OCI-LY7 (cell line): Measurements from ENCODE around the gene PMP22. TPM values are rescaled to one million over a fixed set of nuclear protein-coding genes. Genes with fewer than 3 reads are reported as not detected.

Experiments
- BruUV-seq: library from RNA; stranded (reverse); fragments of 400-500 nt; replicated peaks from 2 replicates; lab custom pipeline; 2021; lab: Mats Ljungman, UMichigan
- CTCF ChIA-PET: fragments of 300-600 bp; sonication (Branson Sonifier 250); formaldehyde crosslinking; loops from one replicate; lab custom pipeline; 2022; ENCODE audit warnings: antibody characterized with exemption; ENCODE audit not compliant: unreplicated experiment; lab: Charles Lee
- POLR2A ChIA-PET: fragments of 300-600 bp; sonication (Branson Sonifier 250); formaldehyde crosslinking; loops from one replicate; lab custom pipeline; 2022; ENCODE audit warnings: antibody characterized with exemption; lab: Charles Lee
- DNase-seq: peaks from one replicate; pipeline ENCODE4 v3.0.0-alpha.2; 2015; ENCODE audit warnings: low spot score
- H2AFZ ChIP-seq: fragments of 200-600 bp; sonication (generic), shearing (Covaris generic); 2 replicates; pipeline ENCODE4 v1.6.1; 2014; ENCODE audit warnings: mild to moderate bottlenecking, antibody characterized with exemption, low read length, moderate library complexity
- H3K27ac ChIP-seq: fragments of 200-600 bp; sonication (generic); 2 replicates; pipeline ENCODE4 v1.5.1; 2014; ENCODE audit warnings: mixed run types, low read depth, mild to moderate bottlenecking, moderate library complexity, low read length, inconsistent platforms; ENCODE audit not compliant: poor library complexity, severe bottlenecking
- H3K36me3 ChIP-seq: fragments of 200-600 bp; sonication (generic); 2 replicates; pipeline ENCODE4 v1.6.1; 2014; ENCODE audit warnings: mild to moderate bottlenecking, antibody characterized with exemption, low read length, moderate library complexity, mixed read lengths; ENCODE audit not compliant: insufficient read depth
- H3K4me1 ChIP-seq: fragments of 200-600 bp; sonication (generic); 2 replicates; pipeline ENCODE4 v1.5.1; 2014; ENCODE audit warnings: mild to moderate bottlenecking, low read length; ENCODE audit not compliant: insufficient read depth, poor library complexity, severe bottlenecking
- H3K4me2 ChIP-seq: fragments of 200-600 bp; sonication (generic); 2 replicates; pipeline ENCODE4 v1.6.1; 2014; ENCODE audit warnings: mild to moderate bottlenecking, low read length
- H3K4me3 ChIP-seq: fragments of 200-600 bp; sonication (generic); 2 replicates; pipeline ENCODE4 v1.5.1; 2014; ENCODE audit warnings: mild to moderate bottlenecking, low read depth, low read length; ENCODE audit not compliant: poor library complexity, severe bottlenecking
- H3K79me2 ChIP-seq: fragments of 200-600 bp; sonication (generic); 2 replicates; pipeline ENCODE4 v1.6.1; 2016; ENCODE audit warnings: low read depth, mild to moderate bottlenecking, low read length, moderate library complexity, mixed read lengths; ENCODE audit not compliant: insufficient read depth
- H3K9me2 ChIP-seq: fragments of 200-600 bp; sonication (generic); 2 replicates; pipeline ENCODE4 v1.6.1; 2016; ENCODE audit warnings: mild to moderate bottlenecking, low read length, mixed read lengths; ENCODE audit not compliant: insufficient read depth
- H3K9me3 ChIP-seq: fragments of 200-600 bp; sonication (generic); 2 replicates; pipeline ENCODE4 v1.6.1; 2014; ENCODE audit warnings: mild to moderate bottlenecking, mixed run types, low read length, mixed read lengths
- H4K20me1 ChIP-seq: fragments of 200-600 bp; sonication (generic); 2 replicates; pipeline ENCODE4 v1.6.1; 2014; ENCODE audit warnings: mild to moderate bottlenecking, antibody characterized with exemption, low read length, moderate library complexity, mixed read lengths; ENCODE audit not compliant: insufficient read depth
- CTCF ChIP-seq: fragments of 200-600 bp; sonication (generic); conservative IDR thresholded peaks from 2 replicates; pipeline ENCODE4 v1.5.1; 2014; ENCODE audit warnings: mild to moderate bottlenecking, antibody characterized with exemption, low read length, moderate library complexity, mixed read lengths
- EZH2phosphoT487 ChIP-seq: fragments of 200-600 bp; sonication (generic); IDR thresholded peaks from 2 replicates; pipeline ENCODE4 v1.6.1; 2018; ENCODE audit warnings: low read depth, borderline replicate concordance, mild to moderate bottlenecking, mixed run types, antibody characterized with exemption, low read length, moderate library complexity, mixed read lengths
- intact Hi-C: fragments of 100-400 bp; cut with micrococcal nuclease; formaldehyde crosslinking; loops from one replicate; pipeline ENCODE4 v1.10.0; 2022; ENCODE audit not compliant: unreplicated experiment
- total RNA-seq, 2 experiments: library from RNA; depleted of rRNA in 1 of 2; stranded (reverse); fragments of >200 nt in 1 of 2; shearing (Covaris generic) in 1 of 2; gene quantifications; 2 replicates each; pipeline ENCODE4 v1.2.3, GENCODE V29; 2014 to 2022

The PMP22 gene
- total RNA-seq, 2 experiments from 2014 or later, result not detected

- no peaks in the 10 kb centered on the region for H3K36me3 ChIP-seq
- no peaks in the 10 kb centered on the region for H3K9me2 ChIP-seq
- intact Hi-C loops, result no loop called here
- no peaks in the 10 kb centered on the region for H3K4me1 ChIP-seq
- H2AFZ ChIP-seq, result no peak overlapping the region
- no peaks in the 10 kb centered on the region for H3K79me2 ChIP-seq
- no peak overlapping the region for H3K4me3 ChIP-seq
- DNase-seq, result no peak
- no peak overlapping the region for H3K4me2 ChIP-seq
- H4K20me1 ChIP-seq, result no peaks in the 10 kb centered on the region
- no peak overlapping the region for H3K27ac ChIP-seq
- no peaks in the 10 kb centered on the region for H3K9me3 ChIP-seq
- no TSS peak for BruUV-seq
- POLR2A ChIA-PET, result no interaction called here
- CTCF ChIA-PET, result no interaction called here
- TF ChIP-seq EZH2phosphoT487, result no peak
- no peak for TF ChIP-seq CTCF
Observed at GRCh38 chr17:15194859-15195277, 70.3 kb downstream of the PMP22 start.

GRCh38 chr17:15185625-15185991 lies 79.5 kb downstream of the PMP22 start:
- TF ChIP-seq CTCF (no peak), EZH2phosphoT487 (no peak)
- Histone ChIP-seq H3K4me2 (no peak overlapping the region), H3K27ac (no peak overlapping the region), H3K36me3 (no peaks in the 10 kb centered on the region), H3K4me1 (no peaks in the 10 kb centered on the region), H2AFZ (no peak overlapping the region), H4K20me1 (no peaks in the 10 kb centered on the region), H3K79me2 (no peaks in the 10 kb centered on the region), H3K9me2 (no peaks in the 10 kb centered on the region), H3K4me3 (no peak overlapping the region), H3K9me3 (no peaks in the 10 kb centered on the region)
- no TSS peak for BruUV-seq
- ChIA-PET POLR2A (no interaction called here), CTCF (no interaction called here)
- intact Hi-C loops, result no loop called here
- no peak for DNase-seq

GRCh38 chr17:15184872-15185624 lies 80.1 kb downstream of the PMP22 start:
- no peaks in the 10 kb centered on the region for H3K9me3 ChIP-seq
- ChIA-PET CTCF (no interaction called here), POLR2A (no interaction called here)
- H3K79me2 ChIP-seq, result no peaks in the 10 kb centered on the region
- H3K4me3 ChIP-seq, result no peak overlapping the region
- H3K4me2 ChIP-seq, result no peak overlapping the region
- no peaks in the 10 kb centered on the region for H3K4me1 ChIP-seq
- no peak overlapping the region for H2AFZ ChIP-seq
- H3K27ac ChIP-seq, result no peak overlapping the region
- intact Hi-C loops, result no loop called here
- BruUV-seq, result no TSS peak
- DNase-seq, result no peak
- H3K9me2 ChIP-seq, result no peaks in the 10 kb centered on the region
- H3K36me3 ChIP-seq, result no peaks in the 10 kb centered on the region
- H4K20me1 ChIP-seq, result no peaks in the 10 kb centered on the region
- no peak for TF ChIP-seq CTCF
- TF ChIP-seq EZH2phosphoT487, result no peak
